ENCODE measurements around the gene MEG3.

MEG3 gene

DNA sequence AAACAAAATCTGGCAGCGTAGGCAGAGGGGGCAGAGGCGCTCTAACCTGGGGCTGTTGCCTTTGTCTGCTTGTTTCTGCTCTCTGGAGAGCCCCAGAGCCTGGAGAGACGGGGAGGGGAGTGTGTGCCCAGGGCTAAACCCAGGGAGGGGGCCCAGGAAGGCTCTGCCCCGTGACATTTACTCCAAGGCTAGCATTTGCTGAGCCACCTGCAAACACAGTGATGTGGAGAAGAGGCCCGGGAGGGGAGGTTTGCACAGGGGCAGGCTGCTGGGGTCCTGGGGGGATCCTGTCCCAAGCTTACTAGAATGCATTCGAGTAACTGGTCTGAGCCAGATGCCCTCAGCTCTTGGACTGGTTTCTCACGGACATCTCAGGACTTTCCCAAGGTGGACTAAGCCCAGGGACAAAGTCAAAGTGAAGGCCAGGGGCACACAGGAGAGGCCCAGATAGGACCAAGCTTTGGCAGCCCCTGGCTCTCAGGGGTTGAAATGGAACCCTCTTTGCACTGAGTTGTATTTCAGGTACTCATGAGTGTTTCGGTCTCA, 12.0 kb downstream of the MEG3 start:
- Mint-ChIP-seq H3K9me3 (no peaks in the 10 kb centered on the region), H3K4me3 (peak overlapping the region; percentile 35), H3K4me1 (peaks cover 79% of the 10 kb centered on the region), H3K36me3 (ENCODE audit: low read depth) (no peaks in the 10 kb centered on the region), H3K27ac (peak overlapping the region; percentile 80), H3K27me3 (ENCODE audit: low read depth, poor library complexity) (peaks cover 16% of the 10 kb centered on the region)
- TF ChIP-seq, protein P1, sequence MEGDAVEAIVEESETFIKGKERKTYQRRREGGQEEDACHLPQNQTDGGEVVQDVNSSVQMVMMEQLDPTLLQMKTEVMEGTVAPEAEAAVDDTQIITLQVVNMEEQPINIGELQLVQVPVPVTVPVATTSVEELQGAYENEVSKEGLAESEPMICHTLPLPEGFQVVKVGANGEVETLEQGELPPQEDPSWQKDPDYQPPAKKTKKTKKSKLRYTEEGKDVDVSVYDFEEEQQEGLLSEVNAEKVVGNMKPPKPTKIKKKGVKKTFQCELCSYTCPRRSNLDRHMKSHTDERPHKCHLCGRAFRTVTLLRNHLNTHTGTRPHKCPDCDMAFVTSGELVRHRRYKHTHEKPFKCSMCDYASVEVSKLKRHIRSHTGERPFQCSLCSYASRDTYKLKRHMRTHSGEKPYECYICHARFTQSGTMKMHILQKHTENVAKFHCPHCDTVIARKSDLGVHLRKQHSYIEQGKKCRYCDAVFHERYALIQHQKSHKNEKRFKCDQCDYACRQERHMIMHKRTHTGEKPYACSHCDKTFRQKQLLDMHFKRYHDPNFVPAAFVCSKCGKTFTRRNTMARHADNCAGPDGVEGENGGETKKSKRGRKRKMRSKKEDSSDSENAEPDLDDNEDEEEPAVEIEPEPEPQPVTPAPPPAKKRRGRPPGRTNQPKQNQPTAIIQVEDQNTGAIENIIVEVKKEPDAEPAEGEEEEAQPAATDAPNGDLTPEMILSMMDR (IDR thresholded peaks at IDR 0.05): no peak
- no peak for DNase-seq

DNA sequence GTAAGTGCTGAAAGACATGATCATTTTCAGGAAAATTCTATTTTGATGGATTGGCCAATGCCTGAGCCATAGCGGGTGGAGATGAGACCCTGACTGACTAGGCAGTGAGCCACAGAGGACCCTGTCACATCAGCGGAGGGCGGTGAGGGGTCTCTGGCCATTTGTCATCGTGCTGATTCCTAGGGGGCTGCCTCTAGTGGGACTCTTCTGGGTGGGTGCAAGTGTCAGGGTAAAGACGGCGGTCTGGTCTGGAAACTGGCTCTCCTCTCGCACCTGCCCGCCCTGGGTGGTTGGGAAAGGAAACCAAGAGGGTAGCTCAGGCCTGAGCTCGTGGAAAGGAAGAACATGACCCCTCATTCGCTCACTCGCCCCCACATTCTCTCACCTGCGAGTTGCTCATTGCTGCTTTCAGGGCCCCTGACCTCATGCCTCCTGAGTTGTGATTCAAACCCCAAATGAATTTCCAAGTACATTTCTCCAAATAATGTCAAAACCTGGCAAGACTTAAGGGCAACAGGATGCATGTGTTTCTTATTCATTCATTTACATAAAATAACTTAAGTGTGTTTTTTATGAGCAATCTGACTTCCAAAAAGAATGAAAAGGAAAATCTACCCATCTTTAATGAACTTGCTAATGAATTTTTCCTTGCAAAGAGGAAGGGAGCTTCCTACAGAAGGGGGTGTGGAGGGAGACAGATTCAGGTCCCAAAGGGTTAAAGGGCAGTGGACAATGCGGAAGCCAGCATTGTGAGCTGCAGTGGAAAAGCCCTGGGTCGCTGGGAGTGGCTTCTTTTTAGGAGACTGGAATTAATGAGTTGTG, 12.8 kb downstream of the MEG3 start:
- Mint-ChIP-seq H3K4me3 (peak overlapping the region; percentile 46), H3K27me3 (ENCODE audit: low read depth, poor library complexity) (peaks cover 16% of the 10 kb centered on the region), H3K36me3 (ENCODE audit: low read depth) (no peaks in the 10 kb centered on the region)

GRCh38 chr14:100839315-100839585, 13.3 kb downstream of the MEG3 start:
- DNase-seq: no peak
- TF ChIP-seq, protein P1 (IDR thresholded peaks at IDR 0.05): no peak
- peaks cover 86% of the 10 kb centered on the region for H3K4me1 Mint-ChIP-seq
- H3K27ac Mint-ChIP-seq: peak overlapping the region; percentile 70
- no peaks in the 10 kb centered on the region for H3K9me3 Mint-ChIP-seq
- peaks cover 16% of the 10 kb centered on the region for H3K27me3 Mint-ChIP-seq (ENCODE audit: low read depth, poor library complexity)
- H3K36me3 Mint-ChIP-seq (ENCODE audit: low read depth): no peaks in the 10 kb centered on the region
- peak overlapping the region; percentile 46 for H3K4me3 Mint-ChIP-seq

More for the DNA sequence above, 12.8 kb downstream of the MEG3 start:
- peak; percentile 34 for DNase-seq
- peak overlapping the region; percentile 70 for H3K27ac Mint-ChIP-seq
- TF ChIP-seq, protein P1 (IDR thresholded peaks at IDR 0.05): no peak
- H3K9me3 Mint-ChIP-seq: no peaks in the 10 kb centered on the region
- peaks cover 84% of the 10 kb centered on the region for H3K4me1 Mint-ChIP-seq

- Mint-ChIP-seq H3K36me3 (ENCODE audit: low read depth) (no peaks in the 10 kb centered on the region), H3K4me3 (no peak overlapping the region), H3K27me3 (ENCODE audit: low read depth, poor library complexity) (peaks cover 12% of the 10 kb centered on the region), H3K9me3 (no peaks in the 10 kb centered on the region), H3K4me1 (peaks cover 90% of the 10 kb centered on the region), H3K27ac (peak overlapping the region; percentile 78)
- TF ChIP-seq, protein P1 (IDR thresholded peaks at IDR 0.05): no peak
- DNase-seq: no peak
Measured at GRCh38 chr14:100839681-100840111, 13.8 kb downstream of the MEG3 start.

- Mint-ChIP-seq H3K4me1 (peaks cover 86% of the 10 kb centered on the region), H3K4me3 (no peak overlapping the region), H3K9me3 (no peaks in the 10 kb centered on the region), H3K36me3 (ENCODE audit: low read depth) (no peaks in the 10 kb centered on the region), H3K27ac (peak overlapping the region; percentile 78), H3K27me3 (ENCODE audit: low read depth, poor library complexity) (peaks cover 8% of the 10 kb centered on the region)
- DNase-seq: no peak
- TF ChIP-seq, protein P1 (IDR thresholded peaks at IDR 0.05): no peak
Measured at GRCh38 chr14:100840286-100841065, 14.6 kb downstream of the MEG3 start.
